ENCODE measurements around the gene NDUFS5.
"Not testable (repeated sequence)": the region's sequence is repeated elsewhere in the genome, so short reads cannot be mapped to it uniquely, and the experiment has no call there.

NDUFS5 gene

GRCh38 chr1:39016604-39017171, 9.5 kb upstream of the NDUFS5 start:
- DNase-seq (ENCODE audit: low read depth) = no peak

- DNase-seq (ENCODE audit: low read depth) = no peak
Measured at GRCh38 chr1:39017266-39017665, 8.9 kb upstream of the NDUFS5 start.

GRCh38 chr1:39020494-39020893, 5.7 kb upstream of the NDUFS5 start:
- DNase-seq (ENCODE audit: low read depth) = not testable (repeated sequence)

GRCh38 chr1:39021426-39021825, 4.7 kb upstream of the NDUFS5 start:
- no peak for DNase-seq (ENCODE audit: low read depth)

GRCh38 chr1:39023140-39023539, 3.0 kb upstream of the NDUFS5 start:
- DNase-seq (ENCODE audit: low read depth) = no peak

GRCh38 chr1:39026866-39027507, 837 bp downstream of the NDUFS5 start:
- DNase-seq (ENCODE audit: low read depth) = no peak

GRCh38 chr1:39034114-39034654, 8.0 kb downstream of the NDUFS5 start:
- DNase-seq (ENCODE audit: low read depth) = no peak

GRCh38 chr1:39036678-39037077, 10.5 kb downstream of the NDUFS5 start:
- no peak for DNase-seq (ENCODE audit: low read depth)

- DNase-seq (ENCODE audit: low read depth) = no peak
Measured at GRCh38 chr1:39043513-39043912, 17.4 kb downstream of the NDUFS5 start.

- no peak for DNase-seq (ENCODE audit: low read depth)
Measured at GRCh38 chr1:39044762-39045161, 18.6 kb downstream of the NDUFS5 start.

GRCh38 chr1:39045231-39045630, 19.1 kb downstream of the NDUFS5 start:
- no peak for DNase-seq (ENCODE audit: low read depth)

- no peak for DNase-seq (ENCODE audit: low read depth)
Measured at GRCh38 chr1:39046613-39047210, 20.6 kb downstream of the NDUFS5 start.

- DNase-seq (ENCODE audit: low read depth) = no peak
Measured at GRCh38 chr1:39047374-39048229, 21.5 kb downstream of the NDUFS5 start.

- DNase-seq (ENCODE audit: low read depth) = no peak
Measured at GRCh38 chr1:39048745-39049370, 22.7 kb downstream of the NDUFS5 start.

- DNase-seq (ENCODE audit: low read depth) = no peak
Measured at GRCh38 chr1:39050001-39050400, 23.9 kb downstream of the NDUFS5 start.

GRCh38 chr1:39051193-39051850, 25.2 kb downstream of the NDUFS5 start:
- not testable (repeated sequence) for DNase-seq (ENCODE audit: low read depth)

- DNase-seq (ENCODE audit: low read depth) = no peak
Measured at GRCh38 chr1:39051956-39052355, 25.8 kb downstream of the NDUFS5 start.

- DNase-seq (ENCODE audit: low read depth) = not testable (repeated sequence)
Measured at GRCh38 chr1:39055213-39055710, 29.1 kb downstream of the NDUFS5 start.

GRCh38 chr1:39061516-39061915, 35.4 kb downstream of the NDUFS5 start:
- not testable (repeated sequence) for DNase-seq (ENCODE audit: low read depth)

- no peak for DNase-seq (ENCODE audit: low read depth)
Measured at GRCh38 chr1:39061951-39062350, 35.8 kb downstream of the NDUFS5 start.

- DNase-seq (ENCODE audit: low read depth) = no peak
Measured at GRCh38 chr1:39063191-39063590, 37.0 kb downstream of the NDUFS5 start.
